Hematopoietic multipotent progenitor cell (in vitro differentiated cells): ENCODE measurements around the gene FBXL15. TPM values are rescaled to one million over a fixed set of nuclear protein-coding genes. Genes with fewer than 3 reads are reported as not detected.
A peak's percentile ranks its signal among the peaks of the same experiment; 100 is the strongest.

Experiments used
- DNase-seq, 3 donors: peaks; one replicate each; pipeline ENCODE4 v3.0.0-alpha.2; 2011 to 2015; ENCODE audit warnings: low read depth in 2 of 3, low spot score in 2 of 3
- total RNA-seq: library from RNA; depleted of rRNA; stranded (reverse); fragments of >200 nt; gene quantifications from one replicate; pipeline ENCODE4 v1.2.3, GENCODE V29; 2012

Gene FBXL15
- total RNA-seq, 1 donor: 21.8 TPM

GRCh38 chr10:102409604-102410428, 10.8 kb upstream of the FBXL15 start:
- no peak for DNase-seq

- DNase-seq: peak in 2 of 3 donors; percentile 58 to 71
These were observed 10.1 kb upstream of the FBXL15 start for GRCh38 chr10:102410429-102411073.

GRCh38 chr10:102411341-102412255, 9.0 kb upstream of the FBXL15 start:
- DNase-seq: no peak

- no peak for DNase-seq
These were observed 8.3 kb upstream of the FBXL15 start for GRCh38 chr10:102412293-102412692.

- DNase-seq: no peak
These were observed 7.5 kb upstream of the FBXL15 start for GRCh38 chr10:102413053-102413705.

- no peak for DNase-seq
These were observed 6.7 kb upstream of the FBXL15 start for GRCh38 chr10:102413806-102414561.

GRCh38 chr10:102414749-102415148, 5.9 kb upstream of the FBXL15 start:
- no peak for DNase-seq

- DNase-seq: no peak
These were observed 4.4 kb upstream of the FBXL15 start for GRCh38 chr10:102416283-102416682.

- no peak for DNase-seq
These were observed 3.9 kb upstream of the FBXL15 start for GRCh38 chr10:102416695-102417094.

- DNase-seq: no peak
These were observed 1.9 kb upstream of the FBXL15 start, which contains the start of gene PSD for GRCh38 chr10:102418622-102419268. TSS of gene PSD (minus strand) at chr10:102418785. CDS start at chr10:102417038, 1,747 bp downstream.

GRCh38 chr10:102419269-102420180, 1.1 kb upstream of the FBXL15 start:
- DNase-seq: peak in 2 of 3 donors; percentile 60 to 65

GRCh38 chr10:102420181-102420713, 389 bp upstream of the FBXL15 start:
- no peak for DNase-seq

GRCh38 chr10:102421507-102421756, 796 bp downstream of the FBXL15 start:
- no peak for DNase-seq

- DNase-seq: no peak
These were observed 1.3 kb downstream of the FBXL15 start for GRCh38 chr10:102421757-102422512.

GRCh38 chr10:102422545-102423129, 2.0 kb downstream of the FBXL15 start:
- peak in 2 of 3 donors; percentile 56 to 67 for DNase-seq

- DNase-seq: no peak
These were observed 2.8 kb downstream of the FBXL15 start for GRCh38 chr10:102423372-102423968.

GRCh38 chr10:102424145-102424544, 3.5 kb downstream of the FBXL15 start:
- no peak for DNase-seq
